ENCODE results near the gene NDRG2. TPM values are rescaled to one million over a fixed set of nuclear protein-coding genes. Genes with fewer than 3 reads are reported as not detected.

NDRG2 gene
- total and polyA plus RNA-seq, 9 of the 15 experiments (the other 6 are each of a cell fraction or from before 2014, with no cell fraction given) = 10.1 to 105 (median 41.0) TPM

- peak; percentile 63; the same call in 1 of the 2 replicates for TF ChIP-seq CTBP1 (IDR thresholded peaks at IDR 0.05; ENCODE audit: borderline replicate concordance)
- TF ChIP-seq RB1 (IDR thresholded peaks at IDR 0.05; ENCODE audit: low read depth) = peak; percentile 66
- peak in 1 of 3 experiments; percentile 73; a peak in 2 of 6 replicates for TF ChIP-seq ZBTB11 (CRISPR knock-in tag; IDR thresholded peaks at IDR 0.05)
- peak; percentile 30; the same call in 1 of the 2 replicates for TF ChIP-seq TEAD4 (IDR thresholded peaks at IDR 0.05; ENCODE audit: low read length)
- no peak for TF ChIP-seq TEAD4 (CRISPR knock-in tag; IDR thresholded peaks at IDR 0.05; ENCODE audit: borderline replicate concordance)
- TF ChIP-seq HDAC1 (IDR thresholded peaks at IDR 0.05) = 0 out of 4 replicates have a peak, but pooled peaks of 1 of the 2 experiments have one; percentile 36
- peak; percentile 49 for TF ChIP-seq VEZF1 (CRISPR knock-in tag; IDR thresholded peaks at IDR 0.05)
- TF ChIP-seq JUND (IDR thresholded peaks at IDR 0.05; ENCODE audit: borderline replicate concordance, low read depth, low read length) = 0 out of 2 replicates have a peak, but pooled peaks have one; percentile 18
- no peak; the same call in 2 of the 3 replicates for TF ChIP-seq JUND (tag; IDR thresholded peaks at IDR 0.05; ENCODE audit: borderline replicate concordance, low read depth, low read length)
- TF ChIP-seq MAZ (CRISPR knock-in tag; conservative IDR thresholded peaks at IDR 0.05 in 1 of 2, IDR thresholded peaks at IDR 0.05 in 1 of 2) = peak; percentile 19 to 23; a peak in 1 of 4 replicates
- TF ChIP-seq SMC3 (conservative IDR thresholded peaks at IDR 0.05; ENCODE audit: insufficient read depth, low read depth, low read length) = peak; percentile 58
- peak in 1 of 3 experiments; percentile 17 for TF ChIP-seq YY1 (IDR thresholded peaks at IDR 0.05; ENCODE audit: borderline replicate concordance in 1 of 3, control insufficient read depth in 1 of 3, extremely low read depth in 1 of 3, insufficient read depth in 3 of 3, insufficient read length in 1 of 3, insufficient replicate concordance in 2 of 3, low read depth in 1 of 3, low read length in 2 of 3)
- TF ChIP-seq POLR2G (IDR thresholded peaks at IDR 0.05; ENCODE audit: low read depth, low read length) = peak; percentile 49; the same call in 1 of the 2 replicates
- peak; percentile 37; the same call in 1 of the 2 replicates for TF ChIP-seq PHF8 (IDR thresholded peaks at IDR 0.05; ENCODE audit: borderline replicate concordance, low read length)
- TF ChIP-seq ATF1 (CRISPR knock-in tag; IDR thresholded peaks at IDR 0.05) = no peak
- TF ChIP-seq ATF1 (tag; IDR thresholded peaks at IDR 0.05) = 0 out of 2 replicates have a peak, but pooled peaks have one; percentile 15
- peak; percentile 44 for TF ChIP-seq CXXC5 (CRISPR knock-in tag; IDR thresholded peaks at IDR 0.05)
- TF ChIP-seq CREM (IDR thresholded peaks at IDR 0.05; ENCODE audit: low read depth) = peak; percentile 69
- TF ChIP-seq RCOR1 (IDR thresholded peaks at IDR 0.05; ENCODE audit: borderline replicate concordance in 1 of 2, low read depth in 2 of 2, low read length in 2 of 2) = peak in 1 of 2 experiments; percentile 13; a peak in 1 of 4 replicates
- 0 out of 2 replicates have a peak, but pooled peaks have one; percentile 50 for TF ChIP-seq CBFB (CRISPR knock-in tag; IDR thresholded peaks at IDR 0.05)
- TF ChIP-seq ZNF24 (IDR thresholded peaks at IDR 0.05) = 0 out of 2 replicates have a peak, but pooled peaks have one; percentile 17
These were observed 53.7 kb downstream of the NDRG2 start (continued) for GRCh38 chr14:20970983-20971704.

Measured in K562 (cell line).